ENCODE results near the gene SLC22A2. TPM values are rescaled to one million over a fixed set of nuclear protein-coding genes. Genes with fewer than 3 reads are reported as not detected.

Gene SLC22A2
- total and polyA plus RNA-seq, 2 donors (not counting 3 experiments of a cell fraction or from before 2014, with no cell fraction given) = not detected

- Histone ChIP-seq H4K20me1 (replicated peaks; ENCODE audit: control insufficient read depth, extremely low read depth, insufficient read depth, low read length) (no peaks in the 10 kb centered on the region), H3K27me3 (ENCODE audit: control insufficient read depth in 2 of 2, insufficient read depth in 2 of 2, low read length in 2 of 2) (no peaks in the 10 kb centered on the region), H3K27ac (ENCODE audit: insufficient read depth, low read depth, low read length) (no peak overlapping the region), H2AFZ (ENCODE audit: low read depth, low read length) (no peak overlapping the region), H3K4me1 (ENCODE audit: control insufficient read depth, extremely low read depth, insufficient read depth, low read length) (no peaks in the 10 kb centered on the region), H3K9me3 (replicated peaks; ENCODE audit: control insufficient read depth, insufficient read depth, low read length) (peaks cover 3% of the 10 kb centered on the region), H3K9ac (replicated peaks; ENCODE audit: extremely low read depth, insufficient read depth, low read length) (no peak overlapping the region), H3K4me2 (ENCODE audit: insufficient read depth, low read length) (no peak overlapping the region), H3K4me3 (replicated peaks in 1 of 3; ENCODE audit: insufficient read depth in 1 of 3, low read depth in 1 of 3, low read length in 3 of 3) (no peak overlapping the region), H3K9me1 (replicated peaks; ENCODE audit: control insufficient read depth, extremely low read depth, insufficient read depth, low read length) (no peaks in the 10 kb centered on the region), H3K36me3 (ENCODE audit: control insufficient read depth in 2 of 2, extremely low read depth in 1 of 2, insufficient read depth in 2 of 2, low read length in 2 of 2) (no peaks in the 10 kb centered on the region), H3K79me2 (ENCODE audit: control insufficient read depth, insufficient read depth, low read length) (no peaks in the 10 kb centered on the region)
- DNase-seq (ENCODE audit: low read depth, low spot score) = no peak
- intact Hi-C loops (cut with micrococcal nuclease) (no loop called here), dilution Hi-C loops (cut with MboI; ENCODE audit: extremely low pct_ligation_motif_present, low sequenced_read_pairs) (no loop called here)
- ChIA-PET CTCF (interaction anchor here (1.0 kb wide), 1 partner anchor 29 kb away, joined by 3 read pairs; no protein-coding TSS in a partner anchor), POLR2A (no interaction called here)
- no peak for FAIRE-seq
- BruUV-seq (replicated peaks) = no TSS peak
- no peak for TF ChIP-seq FOS (IDR thresholded peaks at IDR 0.05; ENCODE audit: borderline replicate concordance, insufficient read depth, low read length)
- TF ChIP-seq POLR2AphosphoS5 (IDR thresholded peaks at IDR 0.05; ENCODE audit: insufficient read depth, low read depth, low read length) = no peak
- no peak for TF ChIP-seq JUN (IDR thresholded peaks at IDR 0.05; ENCODE audit: borderline replicate concordance, insufficient read depth, insufficient read length, low read depth)
- no peak for TF ChIP-seq POLR2A (IDR thresholded peaks at IDR 0.05; ENCODE audit: low read depth, low read length)
- TF ChIP-seq GATA2 (IDR thresholded peaks at IDR 0.05; ENCODE audit: insufficient read depth, insufficient read length, low read depth, low read length) = no peak
- TF ChIP-seq MYC (IDR thresholded peaks at IDR 0.05; ENCODE audit: low read depth, low read length) = no peak
- no peak for TF ChIP-seq CTCF (IDR thresholded peaks at IDR 0.05; ENCODE audit: extremely low read depth in 1 of 2, insufficient read depth in 1 of 2, low read depth in 1 of 2, low read length in 2 of 2)
- TF ChIP-seq, protein P1, sequence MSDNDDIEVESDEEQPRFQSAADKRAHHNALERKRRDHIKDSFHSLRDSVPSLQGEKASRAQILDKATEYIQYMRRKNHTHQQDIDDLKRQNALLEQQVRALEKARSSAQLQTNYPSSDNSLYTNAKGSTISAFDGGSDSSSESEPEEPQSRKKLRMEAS (IDR thresholded peaks at IDR 0.05; ENCODE audit: insufficient read depth, insufficient read length) = no peak
- TF ChIP-seq EZH2 (IDR thresholded peaks at IDR 0.05; ENCODE audit: borderline replicate concordance, low read depth, low read length, severe bottlenecking) = no peak
Observed at GRCh38 chr6:160167604-160168399, 90.8 kb downstream of the SLC22A2 start.

Other genes with a start within 250 kb of the SLC22A2 start
- not detected in 2 replicates for gene SLC22A1, start 137.0 kb downstream of the SLC22A2 start, total RNA-seq
- 0.04 TPM in 1 of 2 replicates, not detected in the other for gene SLC22A1, start 137.0 kb downstream of the SLC22A2 start, polyA plus RNA-seq
- gene SLC22A3, start 89.6 kb upstream of the SLC22A2 start, total RNA-seq = not detected in 2 replicates
- gene SLC22A3, start 89.6 kb upstream of the SLC22A2 start, polyA plus RNA-seq = not detected in 2 replicates

All from endothelial cell of umbilical vein (primary cell).